ENCODE data around the gene KRTAP2-3.

KRTAP2-3 gene

DNA sequence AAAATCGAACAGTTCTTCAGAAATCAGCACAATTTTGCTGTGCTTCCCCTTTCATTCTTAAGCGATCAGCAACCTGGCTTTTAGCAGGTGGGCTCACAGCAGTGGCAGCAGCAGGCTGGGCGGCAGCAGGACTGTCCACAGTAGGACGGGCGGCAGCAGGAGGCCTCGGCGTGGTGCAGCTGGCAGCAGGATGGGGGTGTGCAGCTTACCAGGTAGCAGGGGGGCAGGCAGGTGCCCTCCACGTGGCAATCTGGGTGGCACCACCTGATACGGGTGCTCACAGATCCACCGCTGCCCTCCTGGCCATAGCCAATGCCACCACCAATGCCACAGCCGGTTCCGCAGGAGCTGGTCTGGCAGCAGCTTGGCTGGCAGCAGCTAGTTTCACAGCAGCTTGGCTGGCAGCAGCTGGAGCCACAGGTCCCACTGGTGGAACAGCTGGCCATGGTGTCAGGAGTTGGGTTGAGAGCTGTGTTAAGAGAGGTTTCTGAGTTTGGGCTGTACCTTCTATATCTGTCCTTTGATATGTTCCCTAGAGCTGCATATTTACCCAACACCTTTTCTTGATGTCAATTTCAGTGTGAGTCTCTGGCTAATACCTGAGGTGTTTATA, 30.2 kb downstream of the KRTAP2-3 start, which contains the start of gene KRTAP1-4:
Gene KRTAP1-4, minus strand, starts transcription at position 563 of the 613 bp plus-strand sequence. Its CDS starts 117 bp downstream, at position 446.
- no peak for DNase-seq (ENCODE audit: low read depth)

DNA sequence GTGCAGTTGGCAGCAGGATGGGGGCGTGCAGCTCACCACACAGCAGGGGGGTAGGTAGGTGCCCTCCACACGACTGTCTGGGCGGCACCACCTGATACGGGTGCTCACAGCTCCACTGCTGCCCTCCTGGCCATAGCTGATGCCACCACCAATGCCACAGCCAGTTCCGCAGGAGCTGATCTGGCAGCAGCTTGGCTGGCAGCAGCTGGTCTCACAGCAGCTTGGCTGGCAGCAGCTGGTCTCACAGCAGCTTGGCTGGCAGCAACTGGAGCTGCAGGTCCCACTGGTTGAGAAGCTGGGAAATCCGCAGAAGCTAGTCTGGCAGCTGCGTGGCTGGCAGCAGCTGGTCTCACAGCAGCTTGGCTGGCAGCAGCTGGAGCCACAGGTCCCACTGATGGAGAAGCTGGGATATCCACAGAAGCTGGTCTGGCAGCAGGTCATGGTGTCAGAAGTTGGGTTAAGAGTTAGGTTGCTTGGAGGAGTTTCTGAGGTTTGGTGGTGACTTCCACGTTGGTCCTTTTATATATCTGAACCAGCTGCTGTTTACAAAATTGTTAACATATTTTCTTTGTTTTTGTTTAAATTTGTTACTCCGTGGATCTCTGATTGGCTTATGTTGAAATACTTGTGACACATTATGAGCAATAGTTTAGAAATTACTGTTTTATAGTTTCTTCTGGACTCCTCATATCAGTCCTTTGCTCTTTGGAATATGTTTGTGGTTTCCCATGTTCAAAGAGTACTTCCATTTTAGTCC, 33.0 kb downstream of the KRTAP2-3 start, which contains the start of gene KRTAP1-5:
Gene KRTAP1-5, minus strand, starts transcription at position 494 of the 757 bp plus-strand sequence. Its CDS starts 53 bp downstream, at position 441.
- DNase-seq (ENCODE audit: low read depth) = peak; percentile 68

DNA sequence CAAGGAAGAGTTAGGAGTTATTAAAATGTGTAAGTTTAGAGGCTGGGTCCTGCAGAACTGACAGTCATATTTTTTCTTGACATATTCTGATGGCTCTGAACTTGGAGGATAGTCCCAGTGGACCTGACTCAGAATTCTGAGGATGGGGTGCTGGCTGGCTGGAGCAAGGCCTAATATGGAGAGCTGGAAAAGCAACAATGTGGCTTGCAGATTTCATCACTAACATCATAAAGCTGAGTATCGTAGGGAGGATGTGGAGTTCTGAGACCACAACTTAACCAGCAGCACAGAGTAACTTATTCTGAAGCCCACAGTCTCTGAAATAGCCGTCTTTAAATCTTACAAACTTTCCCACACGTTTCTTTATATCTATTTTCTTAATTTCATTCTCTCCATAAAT, 35.2 kb downstream of the KRTAP2-3 start:
- DNase-seq (ENCODE audit: low read depth) = no peak

DNA sequence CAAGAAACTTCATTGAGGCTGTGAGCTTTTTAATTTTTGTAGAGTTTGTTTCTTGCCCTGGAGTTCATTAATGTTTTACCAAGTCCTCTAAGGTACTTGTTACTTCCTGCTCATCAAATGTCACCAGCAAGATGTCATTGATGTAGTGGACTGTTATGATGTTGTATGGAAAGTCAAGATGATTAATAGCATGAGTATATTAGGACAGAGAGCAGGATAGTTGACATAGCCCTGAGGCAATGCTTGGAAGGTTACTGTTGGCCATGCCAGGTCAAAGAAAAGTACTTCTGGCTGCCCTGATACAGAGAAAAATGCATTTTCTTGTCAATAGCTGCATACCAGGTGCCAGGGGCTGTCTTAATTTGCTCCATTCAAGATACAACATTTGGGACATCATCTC, 39.6 kb downstream of the KRTAP2-3 start:
- DNase-seq (ENCODE audit: low read depth) = no peak

DNA sequence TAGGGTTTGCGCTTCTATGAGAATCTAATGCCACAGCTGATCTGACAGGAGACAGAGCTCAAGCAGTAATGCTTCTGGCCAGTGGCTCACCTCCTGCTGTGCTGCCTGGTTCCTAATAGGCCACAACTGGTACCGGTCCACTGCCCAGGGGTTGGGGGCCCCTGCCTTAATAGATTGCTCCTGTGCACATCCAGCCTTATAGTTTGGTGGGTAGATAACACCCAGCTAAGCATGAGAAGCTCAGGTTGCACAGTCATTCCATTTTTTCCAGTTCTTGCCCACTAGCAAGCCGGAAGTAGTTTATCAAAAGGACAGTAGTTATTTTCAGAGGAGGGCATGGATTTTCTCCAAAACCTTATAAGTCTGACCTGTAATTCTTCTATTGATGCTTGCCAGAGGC, 40.5 kb downstream of the KRTAP2-3 start:
- DNase-seq (ENCODE audit: low read depth) = no peak

DNA sequence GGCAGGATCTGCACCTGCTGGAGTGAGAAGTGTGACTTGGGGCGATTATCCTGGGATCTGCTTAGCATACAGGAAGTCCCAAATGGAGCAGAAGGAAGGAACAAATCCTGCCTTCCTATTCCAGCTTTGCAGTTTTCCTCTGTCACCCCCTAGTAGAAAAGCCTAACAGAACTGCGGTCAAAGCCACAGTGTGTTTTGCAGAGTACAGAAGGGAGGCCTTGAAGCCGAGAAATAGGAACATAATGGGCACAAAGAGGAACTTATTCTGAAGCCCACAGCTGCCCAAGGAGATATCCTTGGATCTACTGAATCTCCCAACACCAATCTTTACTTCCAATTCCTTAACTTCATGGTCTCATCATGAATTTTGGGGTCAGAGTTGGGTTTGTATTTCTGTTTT, 41.4 kb downstream of the KRTAP2-3 start:
- DNase-seq (ENCODE audit: low read depth) = no peak

DNA sequence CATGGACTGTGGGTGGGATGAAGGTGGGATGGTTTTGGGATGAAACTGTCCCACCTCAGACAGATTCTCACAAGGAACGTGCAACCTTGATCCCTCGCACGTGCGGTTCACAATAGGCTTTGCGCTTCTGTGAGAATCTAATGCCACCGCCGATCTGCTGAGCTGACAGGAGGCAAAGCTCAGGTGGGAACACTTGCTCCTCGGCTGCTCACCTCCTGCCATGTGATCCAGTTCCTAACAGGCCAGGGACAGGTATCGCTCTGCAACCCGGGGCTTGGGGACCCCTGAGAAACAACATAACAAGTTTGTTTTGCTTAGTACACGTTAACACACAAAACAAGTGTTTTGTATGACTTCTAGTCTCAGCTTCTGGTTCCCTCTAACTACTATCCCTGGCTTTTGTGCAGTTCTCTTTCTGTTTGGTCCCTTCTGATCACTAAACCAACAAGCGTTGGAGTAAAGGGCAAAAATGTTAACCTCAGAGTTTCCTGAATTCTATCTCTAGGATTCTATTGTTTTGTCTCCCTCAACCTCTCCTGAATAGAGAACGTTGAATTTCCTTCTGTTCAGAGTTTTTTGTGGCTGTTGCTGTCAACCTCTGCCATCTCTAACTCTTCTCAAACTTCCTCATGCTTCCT, 43.2 kb downstream of the KRTAP2-3 start:
- DNase-seq (ENCODE audit: low read depth) = no peak

DNA sequence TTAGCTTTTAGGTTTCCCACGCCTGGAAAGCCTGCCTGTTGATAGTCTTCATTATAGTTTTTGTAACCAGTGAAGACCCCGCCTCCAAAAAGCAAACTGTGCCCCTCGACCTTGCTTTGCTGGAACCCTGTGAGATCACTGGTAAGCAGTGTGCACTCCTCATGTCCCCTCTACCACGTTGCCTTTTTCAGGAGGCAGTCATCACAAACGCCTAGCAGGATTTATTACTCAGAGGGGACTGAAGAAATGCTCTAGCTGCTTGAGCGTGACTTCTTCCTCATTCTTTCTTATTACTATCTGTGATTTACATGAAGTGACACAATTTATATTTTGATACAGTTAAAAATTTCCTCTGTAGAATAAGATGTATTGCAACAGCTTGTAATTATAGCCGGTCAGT, 44.5 kb downstream of the KRTAP2-3 start:
- no peak for DNase-seq (ENCODE audit: low read depth)

DNA sequence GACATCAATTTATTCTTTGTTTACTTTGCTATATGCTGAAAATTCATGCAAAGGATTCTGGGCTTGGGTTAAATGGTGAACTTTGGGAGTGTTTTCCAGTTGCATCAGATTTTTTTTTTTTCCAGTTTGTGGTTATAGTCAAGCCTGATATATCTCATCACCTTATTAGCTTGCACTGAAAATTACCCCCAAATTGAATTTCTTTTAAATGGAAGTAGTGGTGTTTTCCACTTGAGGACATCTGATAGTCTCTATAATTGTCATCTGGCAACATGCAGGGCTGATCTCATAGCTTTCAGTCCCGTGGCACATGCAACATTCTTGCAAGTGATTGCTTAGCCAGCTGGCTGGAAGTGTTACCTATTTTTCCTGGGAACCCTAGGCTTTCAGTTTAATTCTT, 46.3 kb downstream of the KRTAP2-3 start:
- no peak for DNase-seq (ENCODE audit: low read depth)

DNA sequence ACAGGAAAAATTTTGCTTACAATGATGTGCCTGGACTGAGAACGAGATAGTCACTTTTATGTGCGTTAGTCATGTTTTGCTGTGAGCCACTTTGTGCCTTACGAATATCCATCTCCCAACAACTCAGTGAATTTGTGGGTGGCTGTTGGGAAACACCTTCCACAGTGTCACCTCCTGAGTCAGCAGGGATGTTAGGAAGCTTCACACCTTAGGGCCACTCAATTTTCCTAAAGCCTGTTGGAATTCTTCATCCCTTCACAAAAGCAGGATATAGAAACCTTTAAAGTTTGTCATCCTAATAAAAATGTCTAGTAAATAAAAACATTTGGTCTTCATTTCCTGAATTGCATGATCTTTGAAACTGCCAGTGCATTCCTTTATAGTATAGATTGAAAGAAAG, 46.7 kb downstream of the KRTAP2-3 start:
- peak; percentile 60 for DNase-seq (ENCODE audit: low read depth)

DNA sequence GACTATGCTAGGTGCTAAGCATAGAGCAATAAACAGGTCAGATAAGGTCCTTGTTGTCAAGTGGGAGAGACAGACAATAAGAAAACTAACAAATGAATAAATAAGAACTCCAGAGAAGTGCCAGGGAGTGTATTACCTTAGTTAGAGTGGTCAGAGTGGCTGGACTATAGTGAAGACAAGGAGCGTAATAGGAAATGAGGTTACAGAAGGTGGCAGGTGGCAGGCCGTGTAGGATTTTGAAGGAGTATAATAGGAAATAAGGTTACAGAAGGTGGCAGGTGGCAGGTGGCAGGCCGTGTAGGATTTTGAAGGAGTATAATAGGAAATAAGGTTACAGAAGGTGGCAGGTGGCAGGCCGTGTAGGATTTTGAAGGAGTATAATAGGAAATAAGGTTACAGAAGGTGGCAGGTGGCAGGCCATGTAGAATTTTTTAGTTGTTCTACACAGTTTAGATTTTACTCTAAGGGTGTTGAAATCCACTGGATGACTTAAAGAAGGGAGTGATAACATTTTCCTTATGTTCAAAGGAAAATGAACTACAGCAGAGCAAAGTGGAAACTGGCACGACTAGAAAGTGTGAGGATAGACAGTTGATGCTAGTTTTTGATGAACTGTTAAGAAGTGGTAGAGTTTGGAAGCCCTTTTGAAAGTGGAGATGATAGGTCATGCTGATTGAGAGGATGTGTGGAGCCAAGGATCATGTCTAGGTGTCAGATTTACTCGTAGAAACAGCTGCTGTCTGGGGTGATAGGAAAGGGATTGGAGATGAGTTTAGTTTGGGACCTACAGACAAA, 47.4 kb downstream of the KRTAP2-3 start:
- no peak for DNase-seq (ENCODE audit: low read depth)

DNA sequence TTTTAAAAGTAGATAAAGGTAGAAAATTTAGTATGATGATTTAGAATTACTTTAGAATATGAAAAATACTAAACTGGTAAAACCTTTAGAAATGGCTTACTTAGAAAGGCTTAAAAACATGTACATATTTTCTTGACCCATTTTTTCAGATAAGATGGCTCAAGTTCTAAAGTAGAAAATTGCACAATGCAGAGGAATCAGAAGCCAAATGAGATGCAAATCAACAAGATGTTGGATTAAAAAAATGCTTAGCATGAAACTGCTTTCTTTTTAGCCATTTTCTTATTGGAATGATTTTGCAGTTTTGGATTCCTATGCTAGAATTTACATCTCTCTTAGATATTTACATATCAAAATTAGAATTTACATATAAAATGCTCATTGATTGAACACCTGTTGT, 49.5 kb downstream of the KRTAP2-3 start:
- no peak for DNase-seq (ENCODE audit: low read depth)

DNA sequence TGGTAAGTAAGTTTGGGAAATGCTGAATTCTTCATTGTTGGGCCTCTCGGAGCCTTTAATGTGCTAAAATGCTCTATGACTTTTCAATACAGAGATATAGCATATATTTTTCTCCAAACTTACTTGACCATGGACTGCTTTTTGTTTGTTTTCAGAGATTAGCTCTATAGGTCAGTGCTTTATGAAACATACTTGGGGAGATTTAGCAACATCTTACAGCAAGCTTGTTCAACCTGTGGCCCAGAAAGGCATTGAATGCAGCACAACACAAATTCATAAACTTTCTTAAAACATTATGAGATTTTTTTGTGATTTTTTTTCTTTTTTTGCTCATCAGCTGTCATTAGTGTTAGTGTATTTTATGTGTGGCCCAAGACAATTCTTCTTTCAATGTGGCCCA, 50.0 kb downstream of the KRTAP2-3 start:
- DNase-seq (ENCODE audit: low read depth) = no peak

DNA sequence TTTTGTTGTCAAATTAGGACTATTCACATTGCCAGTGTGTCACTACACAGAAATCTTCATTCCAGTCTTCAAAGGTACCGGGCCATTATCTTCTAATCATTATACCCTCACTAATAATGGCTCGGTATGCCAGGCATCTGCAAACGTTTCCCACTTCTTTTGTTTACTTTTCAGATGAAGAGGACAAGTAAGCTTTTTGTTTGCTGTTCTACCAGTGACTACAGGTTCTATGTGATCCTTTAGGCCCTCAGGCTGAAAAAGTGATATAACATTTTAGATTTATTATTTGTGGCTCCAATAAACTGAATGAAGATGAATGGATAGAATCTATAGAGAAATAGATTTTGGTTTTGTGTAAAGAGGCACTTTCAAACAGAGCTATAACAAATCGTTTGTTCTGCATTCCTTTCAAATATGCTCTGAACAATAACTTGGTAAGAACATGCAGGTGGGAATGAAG, 50.6 kb downstream of the KRTAP2-3 start:
- no peak for DNase-seq (ENCODE audit: low read depth)

Data from HS-5 (cell line).